ENCODE results near the gene RIC8B.

GRCh38 chr12:106902053-106902452 is 127.6 kb downstream of the RIC8B start:
- TF ChIP-seq CTCF (IDR thresholded peaks at IDR 0.05; ENCODE audit: borderline replicate concordance, extremely low read depth, low read length, poor library complexity, severe bottlenecking) (no peak), EZH2 (IDR thresholded peaks at IDR 0.05; ENCODE audit: borderline replicate concordance, low read depth, low read length, severe bottlenecking) (no peak)
